Measurements from ENCODE around the gene GFRA1. TPM values are rescaled to one million over a fixed set of nuclear protein-coding genes. Genes with fewer than 3 reads are reported as not detected.

Gene GFRA1
- total and polyA plus RNA-seq, 2 donors (not counting 3 experiments of a cell fraction or from before 2014, with no cell fraction given): 0.22 to 0.88 TPM

- DNase-seq (ENCODE audit: low read depth, low spot score): no peak
- H3K4me3 ChIP-seq (replicated peaks in 1 of 3; ENCODE audit: insufficient read depth in 1 of 3, low read depth in 1 of 3, low read length in 3 of 3): no peak overlapping the region
- H3K9me1 ChIP-seq (replicated peaks; ENCODE audit: control insufficient read depth, extremely low read depth, insufficient read depth, low read length): no peaks in the 10 kb centered on the region
- H3K27ac ChIP-seq (ENCODE audit: insufficient read depth, low read depth, low read length): no peak overlapping the region
- H4K20me1 ChIP-seq (replicated peaks; ENCODE audit: control insufficient read depth, extremely low read depth, insufficient read depth, low read length): no peaks in the 10 kb centered on the region
- no TSS peak for BruUV-seq (replicated peaks)
- no peak overlapping the region for H3K9ac ChIP-seq (replicated peaks; ENCODE audit: extremely low read depth, insufficient read depth, low read length)
- intact Hi-C loops (cut with micrococcal nuclease): no loop called here
- ChIA-PET POLR2A (no interaction called here), CTCF (no interaction called here)
- H3K4me2 ChIP-seq (ENCODE audit: insufficient read depth, low read length): no peak overlapping the region
- H3K79me2 ChIP-seq (ENCODE audit: control insufficient read depth, insufficient read depth, low read length): no peaks in the 10 kb centered on the region
- no peak overlapping the region for H2AFZ ChIP-seq (ENCODE audit: low read depth, low read length)
- no peak for FAIRE-seq
- peaks cover 4% of the 10 kb centered on the region for H3K9me3 ChIP-seq (replicated peaks; ENCODE audit: control insufficient read depth, insufficient read depth, low read length)
- H3K36me3 ChIP-seq (ENCODE audit: control insufficient read depth in 2 of 2, extremely low read depth in 1 of 2, insufficient read depth in 2 of 2, low read length in 2 of 2): no peaks in the 10 kb centered on the region
- dilution Hi-C loops (cut with MboI; ENCODE audit: extremely low pct_ligation_motif_present, low sequenced_read_pairs): no loop called here
- TF ChIP-seq EZH2 (IDR thresholded peaks at IDR 0.05; ENCODE audit: borderline replicate concordance, low read depth, low read length, severe bottlenecking) (no peak), MAX (IDR thresholded peaks at IDR 0.05; ENCODE audit: insufficient read depth, insufficient read length) (no peak), POLR2A (IDR thresholded peaks at IDR 0.05; ENCODE audit: low read depth, low read length) (no peak)
- no peaks in the 10 kb centered on the region for H3K4me1 ChIP-seq (ENCODE audit: control insufficient read depth, extremely low read depth, insufficient read depth, low read length)
- no peaks in the 10 kb centered on the region for H3K27me3 ChIP-seq (ENCODE audit: control insufficient read depth in 2 of 2, insufficient read depth in 2 of 2, low read length in 2 of 2)
Measured at GRCh38 chr10:116015583-116016333, 257.2 kb downstream of the GFRA1 start.

GRCh38 chr10:116014871-116015582 is 258.0 kb downstream of the GFRA1 start:
- Histone ChIP-seq H3K27ac (ENCODE audit: insufficient read depth, low read depth, low read length) (no peak overlapping the region), H3K9me1 (replicated peaks; ENCODE audit: control insufficient read depth, extremely low read depth, insufficient read depth, low read length) (no peaks in the 10 kb centered on the region), H3K27me3 (ENCODE audit: control insufficient read depth in 2 of 2, insufficient read depth in 2 of 2, low read length in 2 of 2) (no peaks in the 10 kb centered on the region), H3K36me3 (ENCODE audit: control insufficient read depth in 2 of 2, extremely low read depth in 1 of 2, insufficient read depth in 2 of 2, low read length in 2 of 2) (no peaks in the 10 kb centered on the region), H3K4me2 (ENCODE audit: insufficient read depth, low read length) (no peak overlapping the region), H3K79me2 (ENCODE audit: control insufficient read depth, insufficient read depth, low read length) (no peaks in the 10 kb centered on the region), H2AFZ (ENCODE audit: low read depth, low read length) (no peak overlapping the region), H4K20me1 (replicated peaks; ENCODE audit: control insufficient read depth, extremely low read depth, insufficient read depth, low read length) (no peaks in the 10 kb centered on the region), H3K9ac (replicated peaks; ENCODE audit: extremely low read depth, insufficient read depth, low read length) (no peak overlapping the region), H3K4me3 (replicated peaks in 1 of 3; ENCODE audit: insufficient read depth in 1 of 3, low read depth in 1 of 3, low read length in 3 of 3) (no peak overlapping the region), H3K9me3 (replicated peaks; ENCODE audit: control insufficient read depth, insufficient read depth, low read length) (peaks cover 4% of the 10 kb centered on the region), H3K4me1 (ENCODE audit: control insufficient read depth, extremely low read depth, insufficient read depth, low read length) (no peaks in the 10 kb centered on the region)
- POLR2A ChIA-PET: no interaction called here
- DNase-seq (ENCODE audit: low read depth, low spot score) (no peak), FAIRE-seq (no peak)
- dilution Hi-C loops (cut with MboI; ENCODE audit: extremely low pct_ligation_motif_present, low sequenced_read_pairs) (no loop called here), intact Hi-C loops (cut with micrococcal nuclease) (no loop called here)
- BruUV-seq (replicated peaks): no TSS peak
- no peak for TF ChIP-seq POLR2A (IDR thresholded peaks at IDR 0.05; ENCODE audit: low read depth, low read length)
- TF ChIP-seq CTCF (IDR thresholded peaks at IDR 0.05; ENCODE audit: extremely low read depth in 1 of 2, insufficient read depth in 1 of 2, low read depth in 1 of 2, low read length in 2 of 2): no peak
- TF ChIP-seq GATA2 (IDR thresholded peaks at IDR 0.05; ENCODE audit: insufficient read depth, insufficient read length, low read depth, low read length): no peak
- no peak for TF ChIP-seq MYC (IDR thresholded peaks at IDR 0.05; ENCODE audit: low read depth, low read length)
- no peak for TF ChIP-seq POLR2AphosphoS5 (IDR thresholded peaks at IDR 0.05; ENCODE audit: insufficient read depth, low read depth, low read length)
- TF ChIP-seq EZH2 (IDR thresholded peaks at IDR 0.05; ENCODE audit: borderline replicate concordance, low read depth, low read length, severe bottlenecking): no peak
- no peak for TF ChIP-seq FOS (IDR thresholded peaks at IDR 0.05; ENCODE audit: borderline replicate concordance, insufficient read depth, low read length)
- CTCF ChIA-PET: no interaction called here
